ENCODE measurements around the gene CAV1. TPM values are rescaled to one million over a fixed set of nuclear protein-coding genes. Genes with fewer than 3 reads are reported as not detected.

CAV1 gene
- total RNA-seq, 4 donors from 2014 or later, result 445 to 895 (median 578) TPM

GRCh38 chr7:116571037-116571436 is 46.2 kb downstream of the CAV1 start:
- TF ChIP-seq CTCF (IDR thresholded peaks at IDR 0.05; ENCODE audit: low read depth), result no peak

DNA sequence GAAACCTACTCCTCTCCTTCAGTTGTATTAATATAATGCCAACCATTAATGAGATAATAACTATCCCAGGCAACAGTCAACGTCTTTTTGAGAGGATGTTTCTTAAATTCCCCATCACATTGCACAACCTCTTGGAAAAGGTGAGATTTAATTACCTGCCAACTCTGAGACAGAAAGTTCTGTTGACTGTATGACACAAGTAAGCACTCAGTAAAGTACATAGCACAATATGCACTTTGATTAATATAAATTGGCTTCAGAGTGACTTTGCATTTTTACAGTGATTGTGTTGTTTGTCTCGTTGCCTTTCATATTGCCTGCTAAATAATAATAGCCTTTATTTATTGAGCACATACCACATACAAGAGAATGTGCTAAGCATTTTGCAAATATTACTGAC is 46.7 kb downstream of the CAV1 start:
- TF ChIP-seq CTCF (IDR thresholded peaks at IDR 0.05; ENCODE audit: low read depth), result no peak

DNA sequence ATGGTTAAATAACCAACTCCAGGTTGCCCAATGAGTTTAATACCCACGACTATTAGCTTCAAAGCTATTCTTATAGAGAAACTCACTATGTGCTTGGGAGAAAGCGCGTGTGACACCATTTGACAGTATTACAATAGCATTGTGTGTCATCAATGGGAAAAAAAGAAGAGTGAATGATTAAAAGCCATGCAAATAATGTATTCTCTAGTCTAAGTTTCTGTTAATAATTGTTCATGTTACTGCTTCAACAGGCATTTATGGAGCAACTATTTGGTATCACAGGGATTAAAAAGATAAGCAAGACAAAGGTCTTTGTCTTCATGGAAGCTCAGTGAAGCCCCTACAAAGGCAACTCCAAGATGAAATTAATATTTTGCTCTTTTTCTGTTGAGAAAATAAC is 47.2 kb downstream of the CAV1 start:
- TF ChIP-seq CTCF (IDR thresholded peaks at IDR 0.05; ENCODE audit: low read depth), result no peak

DNA sequence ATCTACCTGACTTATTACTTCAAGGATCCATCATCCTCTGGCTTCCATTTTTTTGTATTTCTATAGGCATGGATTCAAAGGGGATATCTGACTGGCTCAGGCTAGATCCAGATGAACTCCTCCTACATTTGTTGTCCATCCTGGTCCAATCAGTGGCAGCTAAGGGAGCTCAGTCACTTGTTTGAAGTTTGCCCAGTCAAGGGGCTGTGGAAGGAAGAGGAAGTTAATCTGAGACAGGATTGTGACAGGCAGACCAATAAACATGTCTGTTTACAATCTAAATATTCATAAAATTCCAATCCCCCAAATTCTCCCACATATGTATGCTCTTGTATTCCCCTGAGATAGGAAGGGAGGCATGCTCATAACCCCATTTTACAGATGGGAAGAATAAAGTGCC is 48.7 kb downstream of the CAV1 start:
- no peak for TF ChIP-seq CTCF (IDR thresholded peaks at IDR 0.05; ENCODE audit: low read depth)

- no peak for TF ChIP-seq CTCF (IDR thresholded peaks at IDR 0.05; ENCODE audit: low read depth)
Observed at GRCh38 chr7:116574025-116574822, 49.4 kb downstream of the CAV1 start.

DNA sequence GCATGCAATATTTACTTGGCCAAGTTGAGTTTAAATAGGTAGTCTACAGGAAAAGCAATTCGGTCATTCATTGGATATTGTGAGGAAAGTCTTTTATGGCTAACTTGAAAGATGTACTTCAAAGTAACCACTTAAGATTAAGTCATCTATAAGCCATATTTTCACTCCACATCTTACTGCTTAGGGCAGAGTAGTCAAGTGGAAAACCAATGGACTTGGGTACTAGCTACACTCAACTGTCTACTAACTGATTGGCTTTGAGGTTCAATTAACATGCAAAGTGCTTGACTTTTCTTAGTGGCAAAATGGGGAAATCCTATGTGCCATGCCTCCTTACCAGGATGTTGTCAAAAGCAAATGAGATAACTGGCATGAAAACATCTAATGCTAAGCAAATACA is 51.0 kb downstream of the CAV1 start:
- TF ChIP-seq CTCF (IDR thresholded peaks at IDR 0.05; ENCODE audit: low read depth), result no peak

DNA sequence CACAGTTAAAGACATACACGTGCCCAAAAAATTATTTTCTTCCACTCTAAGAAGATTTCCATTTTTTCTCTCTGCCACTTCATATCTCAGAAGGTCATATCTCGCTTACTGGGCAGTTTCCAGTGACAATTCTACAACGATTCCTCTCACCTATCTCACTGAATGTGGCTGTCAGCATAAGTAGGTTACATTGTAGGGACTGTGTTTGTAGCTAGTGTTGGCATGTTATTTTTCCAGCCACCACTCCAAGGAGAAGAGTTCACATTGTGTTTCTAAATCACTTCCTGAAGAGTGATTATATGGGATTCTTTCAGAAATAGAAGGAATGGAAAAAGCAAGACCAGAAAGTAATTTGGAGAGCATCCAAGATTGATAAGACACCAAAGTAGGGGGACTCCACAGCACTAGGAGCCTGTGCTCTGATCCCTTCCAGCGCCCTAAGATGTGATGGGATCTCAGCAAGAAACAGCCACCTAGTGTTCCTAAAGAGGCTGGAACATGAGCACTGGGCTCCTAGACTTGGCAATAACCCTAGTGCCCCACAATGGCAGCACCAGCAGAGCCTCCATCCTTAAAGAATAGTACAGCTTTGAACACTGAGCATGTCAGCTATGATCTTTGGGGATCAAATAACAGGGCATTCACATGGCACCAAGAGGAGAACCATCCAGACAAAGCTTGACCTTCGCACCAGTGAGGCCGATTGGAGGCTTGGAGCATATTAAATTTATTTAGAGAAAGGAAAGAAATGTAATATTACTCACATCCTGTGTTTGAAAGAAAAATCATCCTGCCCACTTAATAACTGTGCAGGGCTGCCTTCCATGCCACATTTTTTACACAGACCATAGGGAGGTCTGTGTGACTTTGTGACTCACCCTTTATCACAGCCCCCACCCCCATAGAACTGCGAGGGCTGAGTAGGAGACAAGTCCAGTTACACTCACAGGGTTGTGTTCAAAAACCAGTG is 51.8 kb downstream of the CAV1 start:
- TF ChIP-seq CTCF (IDR thresholded peaks at IDR 0.05; ENCODE audit: low read depth), result no peak

Data from subcutaneous adipose tissue (tissue), 4 donors.